ENCODE results near the gene WDTC1. TPM values are rescaled to one million over a fixed set of nuclear protein-coding genes. Genes with fewer than 3 reads are reported as not detected.
A peak's percentile ranks its signal among the peaks of the same experiment; 100 is the strongest.

The WDTC1 gene
- total RNA-seq, 1 donor from 2014 or later = 53.8 TPM

DNA sequence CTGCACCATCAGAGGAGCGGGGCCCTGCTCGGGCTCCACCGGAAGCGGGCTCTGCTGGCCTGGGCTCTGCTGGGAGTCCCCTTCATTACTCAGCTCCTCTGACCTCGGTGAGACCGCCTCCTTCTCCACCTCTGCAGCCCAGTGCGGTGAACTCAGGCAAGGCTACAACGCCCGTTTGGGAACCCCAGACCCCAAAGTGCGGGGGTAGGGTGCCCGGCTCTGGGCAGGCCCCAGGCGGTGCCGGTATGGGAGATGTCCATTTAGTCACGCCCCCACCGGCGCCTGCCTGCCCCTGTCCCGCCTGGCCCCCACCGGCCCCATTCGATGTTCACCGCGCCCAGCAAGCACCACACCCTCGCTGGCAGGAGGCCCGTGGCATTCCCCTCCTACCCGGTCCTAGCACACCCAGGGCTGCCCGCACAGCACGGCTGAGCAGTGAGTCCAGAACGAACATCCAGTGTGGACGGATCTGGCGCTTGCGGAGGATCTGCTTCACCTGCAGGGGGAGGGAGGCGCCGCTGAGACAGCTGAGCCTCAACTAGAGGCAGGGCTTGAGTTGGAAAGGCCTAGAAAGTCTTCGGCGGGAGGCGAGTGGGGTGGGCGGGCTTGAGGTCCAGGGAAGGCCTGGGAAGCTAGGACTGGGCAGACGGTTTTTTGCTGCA is 122.3 kb downstream of the WDTC1 start:
- peaks cover 4% of the 10 kb centered on the region for H3K4me1 Mint-ChIP-seq (ENCODE audit: low read depth)
- H3K27ac Mint-ChIP-seq = no peak overlapping the region
- DNase-seq (ENCODE audit: low spot score, unreplicated experiment) = no peak
- no peaks in the 10 kb centered on the region for H3K9me3 Mint-ChIP-seq (ENCODE audit: low read depth)
- TF ChIP-seq, protein P1, sequence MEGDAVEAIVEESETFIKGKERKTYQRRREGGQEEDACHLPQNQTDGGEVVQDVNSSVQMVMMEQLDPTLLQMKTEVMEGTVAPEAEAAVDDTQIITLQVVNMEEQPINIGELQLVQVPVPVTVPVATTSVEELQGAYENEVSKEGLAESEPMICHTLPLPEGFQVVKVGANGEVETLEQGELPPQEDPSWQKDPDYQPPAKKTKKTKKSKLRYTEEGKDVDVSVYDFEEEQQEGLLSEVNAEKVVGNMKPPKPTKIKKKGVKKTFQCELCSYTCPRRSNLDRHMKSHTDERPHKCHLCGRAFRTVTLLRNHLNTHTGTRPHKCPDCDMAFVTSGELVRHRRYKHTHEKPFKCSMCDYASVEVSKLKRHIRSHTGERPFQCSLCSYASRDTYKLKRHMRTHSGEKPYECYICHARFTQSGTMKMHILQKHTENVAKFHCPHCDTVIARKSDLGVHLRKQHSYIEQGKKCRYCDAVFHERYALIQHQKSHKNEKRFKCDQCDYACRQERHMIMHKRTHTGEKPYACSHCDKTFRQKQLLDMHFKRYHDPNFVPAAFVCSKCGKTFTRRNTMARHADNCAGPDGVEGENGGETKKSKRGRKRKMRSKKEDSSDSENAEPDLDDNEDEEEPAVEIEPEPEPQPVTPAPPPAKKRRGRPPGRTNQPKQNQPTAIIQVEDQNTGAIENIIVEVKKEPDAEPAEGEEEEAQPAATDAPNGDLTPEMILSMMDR (IDR thresholded peaks at IDR 0.05; ENCODE audit: unreplicated experiment) = no peak
- H3K36me3 Mint-ChIP-seq (ENCODE audit: insufficient read depth) = no peaks in the 10 kb centered on the region
- H3K27me3 Mint-ChIP-seq = peaks cover 53% of the 10 kb centered on the region
- no peak overlapping the region for H3K4me3 Mint-ChIP-seq (ENCODE audit: low read depth)

- Mint-ChIP-seq H3K27ac (no peak overlapping the region), H3K4me1 (ENCODE audit: low read depth) (peaks cover 4% of the 10 kb centered on the region), H3K36me3 (ENCODE audit: insufficient read depth) (no peaks in the 10 kb centered on the region), H3K27me3 (peaks cover 56% of the 10 kb centered on the region), H3K4me3 (ENCODE audit: low read depth) (no peak overlapping the region), H3K9me3 (ENCODE audit: low read depth) (no peaks in the 10 kb centered on the region)
- DNase-seq (ENCODE audit: low spot score, unreplicated experiment) = peak; percentile 65
- TF ChIP-seq, protein P1 (IDR thresholded peaks at IDR 0.05; ENCODE audit: unreplicated experiment) = peak; percentile 98
These were observed 123.0 kb downstream of the WDTC1 start for GRCh38 chr1:27357281-27358037.

Other genes with a start within 250 kb of the WDTC1 start
- gene TRNP1, start 240.9 kb upstream of the WDTC1 start, total RNA-seq = 48.8 and 49.3 TPM in 2 replicates
- gene TENT5B, start 221.8 kb upstream of the WDTC1 start, total RNA-seq = 5.1 and 5.7 TPM in 2 replicates
- gene SLC9A1, start 79.5 kb upstream of the WDTC1 start, total RNA-seq = 19.6 and 23.3 TPM in 2 replicates
- gene TMEM222, start 87.5 kb downstream of the WDTC1 start, total RNA-seq = 37.1 and 38.4 TPM in 2 replicates
- gene SYTL1, start 107.4 kb downstream of the WDTC1 start, total RNA-seq = 9.4 and 15.5 TPM in 2 replicates
- gene MAP3K6, start 132.3 kb downstream of the WDTC1 start, total RNA-seq = 1.1 and 1.8 TPM in 2 replicates
- gene FCN3, start 140.2 kb downstream of the WDTC1 start, total RNA-seq = not detected in 2 replicates
- not detected in 2 replicates for gene CD164L2, start 148.7 kb downstream of the WDTC1 start, total RNA-seq
- 1.00 and 1.1 TPM in 2 replicates for gene GPR3, start 158.0 kb downstream of the WDTC1 start, total RNA-seq

Data from progenitor cell of endocrine pancreas (in vitro differentiated cells).